GM18499 (cell line): ENCODE measurements around the gene HMCES.
"Not testable (repeated sequence)": the region's sequence is repeated elsewhere in the genome, so short reads cannot be mapped to it uniquely, and the experiment has no call there.

Experiments used
- ATAC-seq: cut with Tn5 transposase; IDR thresholded peaks from one replicate; pipeline ENCODE4 v1.9.1; 2021; ENCODE audit warnings: moderate number of reproducible peaks; ENCODE audit not compliant: insufficient read depth, unreplicated experiment

The HMCES gene

DNA sequence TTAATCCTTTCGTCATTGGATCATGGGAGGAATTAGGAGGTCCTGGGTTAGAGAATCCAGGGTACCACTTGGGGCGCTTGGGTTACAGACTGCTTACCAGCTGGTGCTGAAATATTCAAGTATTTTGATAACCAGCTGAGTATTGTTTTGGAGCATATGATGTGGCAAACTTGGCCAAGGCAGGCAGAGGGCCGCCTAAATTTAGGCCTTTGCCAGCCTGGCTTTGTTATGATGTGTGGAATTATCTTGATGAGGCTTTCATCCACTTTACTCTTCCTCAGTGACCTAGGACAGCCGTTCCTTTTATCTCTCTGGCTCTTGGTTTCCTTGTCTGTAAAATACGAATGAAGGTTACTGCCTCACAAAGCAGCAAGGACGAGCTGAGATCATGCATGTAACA, 22.4 kb upstream of the HMCES start:
- ATAC-seq: no peak

DNA sequence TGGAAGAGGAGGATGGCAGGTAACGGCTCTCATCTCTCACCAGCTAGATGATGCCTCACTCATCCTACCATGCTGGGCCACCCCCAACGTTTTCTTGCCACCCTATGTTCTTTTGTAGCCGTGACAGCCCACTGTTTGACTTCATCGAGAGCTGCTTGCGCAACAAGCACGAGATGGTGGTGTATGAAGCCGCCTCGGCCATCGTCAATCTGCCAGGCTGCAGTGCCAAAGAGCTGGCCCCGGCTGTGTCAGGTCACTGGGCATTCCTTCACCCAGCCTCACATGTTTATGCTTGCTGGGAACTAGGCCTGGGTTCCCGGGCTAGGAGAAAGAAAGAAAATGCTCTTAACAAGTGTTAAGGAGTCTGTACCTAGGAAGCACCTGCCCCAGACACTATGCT, 21.1 kb upstream of the HMCES start:
- ATAC-seq: no peak

DNA sequence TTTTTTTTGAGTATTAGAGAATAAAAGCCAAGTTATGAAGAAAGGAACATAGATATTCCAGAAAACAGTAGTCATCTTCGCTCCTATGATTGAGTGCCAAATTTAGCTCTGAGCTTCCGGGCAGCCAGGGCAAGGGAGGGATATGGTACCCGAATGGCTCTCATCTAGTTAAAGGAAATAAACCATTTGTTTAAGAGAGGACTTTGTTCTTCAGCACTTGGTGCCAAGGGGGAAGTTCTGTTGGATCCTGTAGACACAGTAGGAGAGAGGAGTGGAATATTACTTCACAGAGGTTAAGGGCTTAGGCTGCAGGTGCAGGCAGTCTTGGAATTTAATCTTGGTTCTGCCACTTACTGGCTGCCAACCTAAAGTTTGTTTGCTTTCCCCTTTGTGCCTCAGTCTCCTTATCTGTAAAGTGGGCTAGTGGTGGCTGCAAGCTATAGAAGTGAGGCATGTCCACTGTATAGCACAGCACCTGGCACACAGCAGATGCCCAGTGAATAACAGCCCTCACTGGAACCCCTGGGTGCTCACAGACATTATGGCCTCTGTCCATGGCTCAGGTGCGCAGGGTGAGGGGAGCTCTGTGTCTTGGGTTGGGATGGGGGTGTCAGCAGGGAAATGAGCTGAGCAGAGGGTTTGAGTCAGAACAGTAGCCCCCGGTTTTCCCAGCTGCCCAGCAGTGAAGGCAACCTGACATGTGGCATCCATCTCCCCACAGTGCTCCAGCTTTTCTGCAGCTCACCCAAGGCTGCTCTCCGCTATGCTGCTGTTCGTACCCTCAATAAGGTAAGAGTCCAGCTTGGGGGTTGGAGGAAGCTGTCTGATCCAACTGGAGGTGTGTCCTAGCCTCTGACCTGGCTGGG, 18.8 kb upstream of the HMCES start:
- ATAC-seq: no peak

DNA sequence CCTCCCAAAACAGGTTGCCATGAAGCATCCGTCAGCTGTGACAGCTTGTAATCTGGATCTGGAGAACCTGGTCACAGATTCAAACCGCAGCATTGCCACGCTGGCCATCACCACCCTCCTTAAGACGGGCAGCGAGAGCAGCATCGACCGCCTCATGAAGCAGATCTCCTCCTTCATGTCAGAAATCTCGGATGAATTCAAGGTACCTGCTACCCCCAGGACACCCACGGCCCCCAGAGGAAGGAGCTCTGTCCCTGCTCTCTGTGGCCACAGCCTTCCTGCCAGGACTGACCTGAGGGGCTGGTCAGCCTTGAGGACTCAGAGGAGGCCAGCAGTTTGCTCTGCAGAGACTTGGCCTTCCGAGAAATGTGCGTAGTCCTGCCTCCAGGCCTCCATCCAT, 18.1 kb upstream of the HMCES start:
- no peak for ATAC-seq

DNA sequence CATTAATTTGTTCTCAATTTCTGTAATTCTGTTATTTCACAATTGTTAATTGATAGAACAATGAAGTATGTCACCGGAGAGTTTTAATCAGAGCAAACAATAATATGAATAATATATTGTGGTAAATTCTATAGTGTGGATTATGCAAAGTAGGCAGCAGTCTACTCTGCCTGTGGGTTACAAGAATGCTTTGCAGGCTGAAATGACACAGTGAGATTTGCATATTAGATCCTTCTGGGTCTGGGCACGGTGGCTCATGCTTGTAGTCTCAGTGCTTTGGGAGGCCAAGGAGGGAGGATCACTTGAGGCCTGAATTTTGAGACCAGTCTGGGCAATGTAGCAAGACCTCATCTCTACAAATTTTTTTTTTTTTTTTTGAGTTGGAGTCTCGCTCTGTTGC, 16.8 kb upstream of the HMCES start:
- no peak for ATAC-seq

DNA sequence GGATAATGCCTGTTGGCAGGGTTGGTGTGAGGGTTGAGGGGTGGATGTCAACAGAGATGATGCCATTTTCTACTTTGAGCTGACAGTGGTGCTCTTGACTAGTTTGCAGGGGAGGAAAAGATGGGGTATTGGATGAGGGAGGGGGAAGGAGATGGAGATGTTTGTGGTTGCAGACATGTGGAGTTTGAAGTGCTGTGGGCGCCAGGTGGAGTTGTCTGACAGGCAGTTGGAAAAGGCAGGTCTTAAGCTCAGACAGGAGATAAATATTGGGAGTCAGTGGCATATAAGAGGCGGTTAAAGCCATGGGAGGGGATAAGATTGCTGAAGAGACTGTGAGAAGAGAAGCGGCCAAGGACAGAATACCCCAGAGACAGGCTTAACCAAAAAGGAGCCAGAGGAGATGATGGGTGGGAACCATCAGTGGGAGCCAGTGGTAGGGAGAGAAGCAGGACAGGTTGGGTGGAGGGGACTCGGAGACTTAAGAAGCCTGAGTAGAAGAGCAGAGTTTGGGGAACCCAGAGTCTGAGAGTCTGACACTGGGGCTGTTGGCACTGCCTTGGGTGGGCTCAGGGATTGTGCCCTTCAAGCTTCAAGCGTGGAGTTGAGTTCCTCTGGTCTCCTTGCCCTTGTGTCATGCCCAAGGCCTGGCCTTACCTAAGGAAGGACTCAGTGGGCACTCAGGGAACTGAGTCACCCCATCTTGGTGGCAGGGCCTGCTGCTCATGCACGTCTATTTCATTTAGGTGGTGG, 15.3 kb upstream of the HMCES start:
- no peak for ATAC-seq

DNA sequence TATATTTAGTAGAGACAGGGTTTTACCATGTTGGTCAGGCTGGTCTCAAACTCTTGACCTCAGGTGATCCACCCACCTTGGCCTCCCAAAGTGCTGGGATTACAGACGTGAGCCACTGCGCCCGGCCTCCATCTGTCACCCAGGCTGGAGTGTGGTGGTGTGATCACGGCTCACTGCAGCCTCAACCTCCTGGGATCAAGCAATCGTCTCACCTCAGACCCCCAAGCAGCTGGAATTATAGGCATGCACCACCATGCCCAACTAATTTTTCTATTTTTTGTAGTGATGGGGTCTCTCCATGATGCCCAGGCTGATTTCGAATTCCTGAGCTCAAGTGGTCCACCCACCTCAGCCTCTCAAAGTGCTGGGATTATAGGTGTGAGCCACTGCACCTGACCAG, 13.7 kb upstream of the HMCES start:
- ATAC-seq: not testable (repeated sequence)

DNA sequence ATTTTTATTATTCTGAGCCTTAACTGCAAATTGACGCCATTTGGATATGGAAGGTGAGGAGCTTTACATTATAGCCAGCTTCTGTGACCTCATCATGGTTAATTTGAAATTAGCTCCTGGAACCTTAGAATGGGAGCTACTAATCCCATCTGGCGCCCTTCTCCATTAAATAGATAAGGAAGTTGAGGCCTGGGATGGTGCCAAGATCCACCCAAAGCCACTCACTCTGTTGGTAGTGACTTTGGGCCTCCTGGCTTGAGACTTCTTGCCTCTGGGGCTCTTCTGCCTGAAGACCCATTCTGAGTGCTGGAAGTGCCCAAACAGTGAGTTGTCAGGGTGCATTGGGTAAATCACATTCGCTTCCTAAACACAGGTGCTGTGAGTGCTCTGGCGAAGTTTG, 12.0 kb upstream of the HMCES start:
- ATAC-seq: no peak

DNA sequence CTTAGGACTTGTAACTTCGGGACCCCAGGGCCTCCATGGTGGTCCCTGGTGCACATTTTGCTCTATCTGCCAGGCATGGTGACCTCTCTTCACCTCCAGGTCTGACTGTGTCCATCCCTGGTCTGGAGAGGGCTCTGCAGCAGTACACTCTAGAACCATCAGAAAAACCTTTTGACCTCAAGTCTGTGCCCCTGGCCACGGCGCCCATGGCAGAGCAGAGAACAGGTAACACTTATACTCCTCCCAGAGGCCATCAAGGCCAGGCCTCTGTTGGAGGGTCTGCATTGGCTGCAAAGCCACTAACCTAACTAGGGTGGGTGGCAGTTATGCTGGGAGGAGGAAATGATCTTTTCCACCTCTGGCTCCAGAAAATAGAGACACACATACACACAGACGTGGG, 10.3 kb upstream of the HMCES start:
- ATAC-seq: no peak

DNA sequence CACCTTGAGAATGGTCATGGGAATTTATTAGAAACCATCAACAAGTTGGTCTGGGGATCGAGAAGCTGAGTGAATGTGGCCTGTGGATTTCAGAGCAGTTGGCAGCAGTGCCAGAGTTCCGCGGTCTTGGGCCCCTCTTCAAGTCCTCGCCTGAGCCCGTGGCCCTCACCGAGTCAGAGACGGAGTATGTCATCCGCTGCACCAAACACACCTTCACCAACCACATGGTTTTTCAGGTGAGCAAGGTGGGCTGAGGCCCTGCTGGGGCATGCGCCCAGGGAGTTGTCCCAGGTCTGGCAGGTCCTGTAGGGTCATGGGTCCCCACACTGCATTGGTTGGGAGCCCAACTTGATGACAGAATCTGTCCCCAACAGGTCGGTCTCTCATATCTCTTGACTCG, 7.0 kb upstream of the HMCES start:
- no peak for ATAC-seq

DNA sequence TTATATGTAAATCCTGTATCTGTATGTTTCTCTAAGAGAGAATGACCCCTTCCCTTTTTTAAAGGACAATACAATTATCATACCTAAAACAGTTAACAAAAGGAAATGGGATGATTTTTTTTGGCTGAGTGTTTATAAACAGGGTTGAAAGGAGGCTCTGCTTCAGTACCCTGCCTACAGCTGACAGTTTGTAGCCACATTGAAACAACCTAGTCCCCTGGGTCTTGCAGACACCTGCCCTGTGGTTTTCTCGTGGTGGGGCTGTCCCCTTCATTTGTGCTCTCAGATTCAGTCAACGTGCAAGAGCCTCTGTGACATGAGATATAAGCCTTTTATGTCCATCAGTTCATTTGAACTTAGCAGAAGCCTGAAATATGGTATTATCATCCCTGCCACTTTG, 2.3 kb upstream of the HMCES start:
- ATAC-seq: peak; percentile 92

DNA sequence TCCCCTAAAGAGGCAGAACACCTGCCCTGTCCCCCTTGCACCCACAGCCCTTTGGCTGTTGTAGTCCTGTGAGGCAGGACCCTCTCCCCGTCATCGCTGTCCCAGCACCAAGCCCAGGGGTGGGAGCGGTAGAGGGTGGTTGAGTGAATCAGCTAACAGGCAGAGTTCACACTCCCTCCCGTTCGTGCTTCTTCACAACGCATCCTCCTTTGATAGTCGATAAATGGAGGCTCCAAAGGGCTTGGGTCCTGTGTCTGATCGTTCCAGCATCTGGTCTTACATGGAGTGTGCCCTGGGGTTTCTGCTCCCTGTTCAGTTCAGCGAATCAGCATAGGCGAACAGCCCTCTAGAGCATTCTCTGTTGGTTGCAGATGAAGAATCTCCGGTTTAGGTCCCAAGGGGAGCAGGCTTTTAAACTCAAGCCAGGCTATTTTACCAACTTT, 820 bp upstream of the HMCES start:
- no peak for ATAC-seq

DNA sequence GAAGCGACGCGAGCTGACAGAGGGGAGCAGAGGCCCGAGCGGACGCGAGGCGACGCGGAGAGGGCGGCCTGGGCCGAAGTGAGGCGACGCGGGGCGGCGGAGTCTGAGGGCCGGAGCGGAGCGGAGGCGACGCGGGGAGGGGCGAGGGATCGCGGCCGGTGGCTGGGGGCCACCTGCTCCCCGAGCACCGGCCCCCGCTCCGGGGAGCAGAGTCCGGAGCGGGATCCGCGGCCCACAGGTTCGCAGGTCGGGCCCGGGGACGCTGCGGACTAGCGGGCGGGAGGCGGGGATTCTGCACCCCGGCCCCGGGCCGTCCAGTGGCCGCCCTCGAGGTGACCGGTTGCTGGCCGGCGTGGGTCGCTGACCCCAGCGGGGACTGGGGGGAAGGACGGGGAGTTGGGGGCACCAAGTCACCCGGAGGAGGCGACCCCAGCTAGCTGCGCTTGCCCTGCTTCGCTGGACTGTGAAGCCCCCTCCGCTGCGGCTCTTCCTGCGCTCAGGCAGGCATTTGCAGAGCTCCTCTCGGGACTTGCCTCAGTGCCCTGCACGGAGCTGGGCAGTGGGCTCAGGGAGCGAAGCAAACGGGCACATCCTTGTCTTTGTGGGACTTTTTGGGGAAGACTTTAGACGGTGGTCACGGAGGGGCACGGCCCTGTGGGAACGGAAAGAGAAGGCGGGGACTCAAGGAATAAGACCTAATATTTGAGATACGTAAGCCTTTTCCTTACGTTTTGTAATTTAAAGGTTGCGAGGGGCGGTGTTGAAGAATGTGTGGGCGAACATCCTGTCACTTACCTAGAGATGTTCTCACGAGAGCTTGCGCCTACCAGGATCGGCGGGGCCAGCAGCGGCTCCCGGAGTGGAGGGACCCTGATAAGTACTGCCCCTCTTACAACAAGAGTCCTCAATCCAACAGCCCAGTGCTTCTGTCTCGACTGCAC, 566 bp downstream of the HMCES start:
- no peak for ATAC-seq

DNA sequence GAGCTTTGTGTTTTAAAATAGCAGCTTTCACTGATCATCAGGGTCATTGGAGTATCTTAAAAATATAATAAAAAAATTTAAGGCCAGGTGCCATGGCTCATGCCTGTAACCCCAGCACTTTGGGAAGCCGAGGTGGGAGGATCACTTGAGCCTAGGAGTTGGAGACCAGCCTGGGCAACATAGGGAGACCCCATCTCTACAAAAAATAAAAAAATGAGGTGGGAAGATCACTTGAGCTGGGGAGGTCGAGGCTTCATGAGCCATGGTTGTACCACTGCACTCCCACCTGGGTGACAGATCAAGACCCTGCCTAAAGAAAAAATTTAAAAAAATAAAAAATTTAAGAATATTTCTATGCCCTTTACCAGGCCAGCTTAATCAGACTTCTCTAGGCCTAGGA, 1.5 kb downstream of the HMCES start:
- ATAC-seq: no peak

DNA sequence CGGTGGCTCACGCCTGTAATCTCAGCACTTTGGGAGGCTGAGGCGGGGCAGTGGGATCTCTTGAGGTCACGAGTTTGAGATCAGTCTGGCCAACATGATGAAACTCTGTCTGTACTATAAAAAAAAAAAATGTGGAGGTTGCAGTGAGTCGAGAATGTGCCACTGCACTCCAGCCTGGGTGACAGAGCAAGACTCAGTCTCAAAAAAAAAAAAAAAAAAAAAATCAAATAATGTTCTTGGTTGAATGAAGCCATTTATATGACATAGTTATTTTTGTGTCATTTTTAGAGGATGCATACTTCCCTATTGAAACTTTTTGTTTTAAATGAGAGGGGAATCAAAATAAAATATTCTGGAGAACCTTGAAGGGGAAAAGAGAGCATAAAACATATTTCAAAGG, 3.1 kb downstream of the HMCES start:
- ATAC-seq: no peak

DNA sequence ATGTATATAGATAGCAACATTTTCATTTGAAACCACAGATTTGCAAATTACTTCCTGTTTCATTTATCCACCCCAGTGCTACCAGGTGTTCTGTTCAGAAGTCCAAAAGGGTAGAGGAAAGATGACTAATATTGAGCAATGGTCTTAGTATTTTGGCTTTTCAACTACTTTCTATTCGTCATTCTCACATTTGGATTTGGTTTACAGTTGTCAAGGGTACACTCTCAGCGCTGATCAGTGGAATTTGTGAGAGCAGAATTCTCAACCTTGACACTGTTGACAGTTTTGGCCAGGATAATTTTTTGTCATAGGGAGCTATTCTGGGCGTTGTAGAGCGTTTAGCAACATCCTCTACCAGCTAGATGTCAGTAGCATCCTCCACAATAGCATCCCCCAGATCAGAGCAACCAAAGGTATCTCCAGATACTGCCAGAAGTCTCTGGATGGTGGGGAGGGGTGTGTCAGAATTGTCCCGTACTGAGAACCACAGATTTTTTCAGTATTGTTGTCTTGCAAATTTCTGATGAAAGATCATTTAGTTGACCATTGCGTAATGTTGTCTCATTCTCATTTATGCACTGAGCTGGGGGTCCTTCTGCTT, 4.2 kb downstream of the HMCES start:
- peak; percentile 83 for ATAC-seq

DNA sequence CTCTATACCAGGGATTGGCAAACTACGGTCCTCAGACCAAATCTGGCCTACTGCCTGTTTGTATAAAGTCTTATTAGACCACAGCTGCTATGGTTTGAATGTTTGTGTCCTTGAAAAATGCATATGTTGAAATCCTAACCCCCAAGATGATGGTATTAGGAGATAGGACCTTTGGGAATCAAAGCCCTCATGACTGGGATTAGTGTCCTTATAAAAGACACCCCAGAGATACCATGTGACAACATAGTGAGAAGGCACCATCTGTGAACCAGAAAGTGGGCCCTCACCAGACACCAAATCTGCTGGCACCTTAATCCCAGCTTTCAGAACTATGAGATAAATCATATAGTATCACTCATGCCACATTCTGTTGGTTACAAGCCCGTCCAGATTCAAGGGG, 7.4 kb downstream of the HMCES start:
- no peak for ATAC-seq

DNA sequence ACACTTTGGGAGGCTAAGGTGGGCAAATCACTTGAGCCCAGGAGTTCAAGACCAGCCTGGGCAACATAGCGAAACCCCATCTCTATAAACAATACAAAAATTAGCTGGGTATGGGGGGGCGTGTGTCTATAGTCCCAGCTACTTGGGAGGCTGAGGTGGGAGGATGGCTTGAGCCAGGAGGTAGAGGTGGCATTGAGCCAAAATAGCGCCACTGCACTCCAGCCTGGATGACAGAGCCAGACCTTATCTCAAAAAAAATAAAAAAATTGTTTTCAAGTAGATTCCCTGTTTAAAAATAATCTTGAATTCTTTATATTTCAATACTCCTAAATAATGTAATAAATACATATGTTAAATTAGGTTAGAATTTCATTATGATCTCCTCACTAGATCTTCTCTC, 9.8 kb downstream of the HMCES start:
- ATAC-seq: no peak

DNA sequence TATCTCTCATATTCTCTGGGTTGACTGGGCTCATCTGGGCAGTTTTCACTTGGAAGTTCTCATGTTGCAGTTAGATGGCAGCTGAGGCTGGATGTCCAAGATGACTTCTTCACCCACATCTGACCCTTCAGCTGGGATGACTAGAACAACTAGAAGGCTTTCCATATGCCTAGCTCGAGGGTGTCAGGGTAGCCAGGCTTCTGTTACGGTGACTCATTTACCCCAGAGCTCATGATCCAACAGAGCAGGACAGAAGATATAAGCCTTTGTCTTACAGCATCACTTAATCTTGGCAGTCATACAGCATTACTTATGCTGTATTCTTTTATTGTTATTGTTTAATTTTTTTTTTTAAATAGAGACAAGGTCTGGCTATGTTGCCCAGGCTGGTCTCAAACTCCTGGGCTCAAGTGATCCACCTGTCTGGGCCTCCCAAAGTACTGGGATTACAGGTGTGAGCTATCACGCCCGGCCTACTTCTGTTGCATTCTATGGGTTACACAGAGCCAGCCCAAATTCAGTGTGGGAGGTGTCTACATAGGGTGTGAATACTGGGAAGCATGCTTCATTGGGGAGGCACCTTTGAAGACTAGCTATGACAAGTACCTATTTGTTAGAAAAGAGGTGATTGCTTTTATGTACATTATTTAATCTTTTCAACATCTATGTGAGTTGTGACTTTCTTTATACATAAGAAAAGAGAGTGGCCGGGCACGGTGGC, 10.7 kb downstream of the HMCES start:
- ATAC-seq: no peak
